Prostate gland (tissue), 2 donors: ENCODE results near the gene PRPF4. TPM values are rescaled to one million over a fixed set of nuclear protein-coding genes. Genes with fewer than 3 reads are reported as not detected.

Source experiments
- DNase-seq: peaks from one replicate; pipeline ENCODE4 v3.0.0-alpha.2; 2019; ENCODE audit warnings: low spot score
- H3K27ac ChIP-seq, 2 donors: fragments of 200-600 bp; sonication (generic); 2 replicates each; pipeline ENCODE4 v1.5.1; 2017 to 2019
- H3K27me3 ChIP-seq: fragments of 200-600 bp; sonication (generic); replicated peaks from 2 replicates; pipeline ENCODE4 v1.5.1; 2019; ENCODE audit not compliant: insufficient read depth
- H3K36me3 ChIP-seq, 2 donors: fragments of 200-600 bp; sonication (generic); 1 replicate in 1 of 2; 2 replicates in 1 of 2; pipeline versions ENCODE4 v1.5.1 to v1.8.1; 2017 to 2019
- H3K4me1 ChIP-seq: fragments of 200-600 bp; sonication (generic); replicated peaks from 2 replicates; pipeline ENCODE4 v1.5.1; 2019
- H3K4me3 ChIP-seq, 2 donors: fragments of 200-600 bp; sonication (generic); 2 replicates each; pipeline ENCODE4 v1.5.1; 2017 to 2019
- H3K9me3 ChIP-seq: fragments of 200-600 bp; sonication (generic); 2 replicates; pipeline ENCODE4 v1.5.1; 2017
- POLR2A ChIP-seq: fragments of 450-650 bp; IDR thresholded peaks from one replicate; pipeline ENCODE4 v1.6.1; 2016; ENCODE audit warnings: antibody characterized with exemption, mild to moderate bottlenecking
- POLR2AphosphoS5 ChIP-seq: sonication (generic); formaldehyde crosslinking; IDR thresholded peaks from one replicate; pipeline ENCODE4 v1.6.1; 2017; ENCODE audit warnings: antibody characterized with exemption
- WGBS: methylation state at CpG from one replicate; pipeline ENCODE4 v1.1.5; 2018; 5-methylcytosine and 5-hydroxymethylcytosine counted together
- intact Hi-C: fragments of 100-400 bp; cut with DNase I; formaldehyde crosslinking; loops from one replicate; pipeline ENCODE4 v1.14.2; 2022
- total RNA-seq, 2 donors: library from RNA; depleted of rRNA; stranded (reverse); fragments of >200 nt; gene quantifications; one replicate each; pipeline ENCODE4 v1.1.0, GENCODE V29; 2016
- TF ChIP-seq, protein P1 (sequence below), 4 experiments: fragments of 200-600 bp in 2 of 4; fragments of 450-650 bp in 2 of 4; sonication (generic) in 2 of 4; IDR thresholded peaks; 1 replicate in 3 of 4; 2 replicates in 1 of 4; pipeline ENCODE4 v1.5.1; 2016 to 2019; ENCODE audit warnings: antibody characterized with exemption in 4 of 4, mild to moderate bottlenecking in 2 of 4, moderate library complexity in 2 of 4

PRPF4 gene
- total RNA-seq, 2 donors from 2014 or later: 25.0 to 27.1 TPM

DNA sequence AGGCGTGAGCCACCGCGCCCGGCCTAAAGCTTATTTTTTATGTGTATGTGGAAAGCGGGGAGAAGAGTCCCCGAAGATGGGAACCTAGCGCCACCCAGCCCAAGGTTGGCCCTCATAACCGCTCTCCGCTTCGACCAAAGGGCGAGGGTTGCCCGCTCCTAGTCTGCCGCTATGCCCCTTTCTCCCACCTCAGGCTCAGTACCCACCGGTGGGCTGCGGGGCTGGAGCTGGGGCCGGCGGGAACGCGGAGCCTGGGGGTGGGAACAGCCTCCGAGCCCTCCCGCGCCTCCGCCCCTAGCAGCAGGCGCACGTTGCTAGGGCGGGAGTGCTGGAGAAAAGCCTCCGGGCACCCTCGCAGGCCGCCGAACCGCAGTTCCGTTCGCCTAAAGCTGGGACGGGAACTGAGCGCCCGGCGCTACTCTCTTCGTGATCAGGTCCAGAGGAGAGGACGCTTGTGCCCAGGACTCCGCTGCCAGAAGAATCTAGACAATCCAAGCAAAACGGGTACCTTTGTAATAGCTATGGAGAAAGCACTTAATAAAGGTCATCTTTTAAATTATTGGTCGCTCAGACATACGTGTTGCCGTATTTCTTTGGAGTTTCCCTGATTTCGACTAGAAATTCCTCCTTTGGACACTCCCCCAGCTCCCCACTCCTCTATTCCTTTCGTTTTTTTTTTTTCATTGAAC, 64.7 kb downstream of the PRPF4 start, which contains the start of gene WDR31:
TSS of gene WDR31 (minus strand) at position 265 of the 689 bp plus-strand sequence. CDS start 8,253 bp downstream, outside the sequence.
- intact Hi-C loops: no loop called here
- WGBS: under 1% methylated on average over 43 of the region's 46 CpGs
- peak; percentile 77 for DNase-seq
- Histone ChIP-seq H3K4me1 (no peaks in the 10 kb centered on the region), H3K4me3 (peak within 1 kb of the TSS; percentile 59 to 83), H3K36me3 (no peaks in the 10 kb centered on the region), H3K27me3 (no peaks in the 10 kb centered on the region), H3K27ac (peak within 1 kb of the TSS; percentile 82 to 87), H3K9me3 (no peaks in the 10 kb centered on the region)
- TF ChIP-seq POLR2AphosphoS5 (peak; percentile 89), POLR2A (peak; percentile 44)
- TF ChIP-seq, protein P1, sequence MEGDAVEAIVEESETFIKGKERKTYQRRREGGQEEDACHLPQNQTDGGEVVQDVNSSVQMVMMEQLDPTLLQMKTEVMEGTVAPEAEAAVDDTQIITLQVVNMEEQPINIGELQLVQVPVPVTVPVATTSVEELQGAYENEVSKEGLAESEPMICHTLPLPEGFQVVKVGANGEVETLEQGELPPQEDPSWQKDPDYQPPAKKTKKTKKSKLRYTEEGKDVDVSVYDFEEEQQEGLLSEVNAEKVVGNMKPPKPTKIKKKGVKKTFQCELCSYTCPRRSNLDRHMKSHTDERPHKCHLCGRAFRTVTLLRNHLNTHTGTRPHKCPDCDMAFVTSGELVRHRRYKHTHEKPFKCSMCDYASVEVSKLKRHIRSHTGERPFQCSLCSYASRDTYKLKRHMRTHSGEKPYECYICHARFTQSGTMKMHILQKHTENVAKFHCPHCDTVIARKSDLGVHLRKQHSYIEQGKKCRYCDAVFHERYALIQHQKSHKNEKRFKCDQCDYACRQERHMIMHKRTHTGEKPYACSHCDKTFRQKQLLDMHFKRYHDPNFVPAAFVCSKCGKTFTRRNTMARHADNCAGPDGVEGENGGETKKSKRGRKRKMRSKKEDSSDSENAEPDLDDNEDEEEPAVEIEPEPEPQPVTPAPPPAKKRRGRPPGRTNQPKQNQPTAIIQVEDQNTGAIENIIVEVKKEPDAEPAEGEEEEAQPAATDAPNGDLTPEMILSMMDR (IDR thresholded peaks at IDR 0.05): peak in 1 of 4 experiments; percentile 9

DNA sequence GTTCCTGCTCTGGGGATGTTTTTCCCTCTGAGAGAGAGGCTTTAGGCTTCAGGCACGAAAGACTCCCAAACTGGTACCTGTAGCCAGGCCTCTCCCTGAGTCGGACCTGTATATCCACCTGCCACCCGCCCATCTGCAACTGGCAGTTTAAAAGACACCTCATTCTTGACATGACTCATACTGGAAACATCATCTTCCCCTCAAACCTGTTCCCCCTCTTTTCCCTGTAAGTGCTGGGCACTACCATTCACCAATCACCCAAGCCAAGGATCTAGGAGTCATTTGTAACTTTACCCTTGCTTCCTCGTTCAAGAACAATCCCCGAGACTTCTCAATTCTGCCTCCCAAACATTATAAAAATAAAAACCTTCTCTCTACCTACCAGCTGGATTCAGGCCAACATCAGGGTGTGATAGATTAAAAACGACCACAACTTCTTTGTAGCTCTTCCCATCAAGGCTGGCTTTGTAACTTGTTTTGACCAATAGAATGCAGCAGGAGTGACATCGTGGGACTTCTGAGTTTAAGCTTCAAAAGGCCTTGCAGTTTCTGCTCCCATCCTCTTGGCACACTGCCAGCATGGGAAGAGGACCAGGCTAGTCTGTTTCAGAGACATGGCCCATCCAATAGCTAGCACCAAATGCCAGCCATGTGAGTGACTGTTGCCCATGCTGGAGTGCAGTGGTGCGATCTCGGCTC, 66.4 kb downstream of the PRPF4 start:
- DNase-seq: peak; percentile 73
- Histone ChIP-seq H3K36me3 (no peaks in the 10 kb centered on the region), H3K4me1 (no peaks in the 10 kb centered on the region), H3K27me3 (no peaks in the 10 kb centered on the region), H3K9me3 (no peaks in the 10 kb centered on the region), H3K4me3 (no peak overlapping the region), H3K27ac (peak overlapping the region in 1 of 2 donors; percentile 9)
- intact Hi-C loops: no loop called here
- WGBS: 50% methylated on average over 9 of the region's 9 CpGs
- TF ChIP-seq POLR2AphosphoS5: peak; percentile 58
- TF ChIP-seq, protein P1 (IDR thresholded peaks at IDR 0.05): no peak

Other genes starting within 250 kb of the PRPF4 start
- gene ZFP37, start 218.9 kb upstream of the PRPF4 start, total RNA-seq: 1 to 10 TPM; 2.9 to 3.2 TPM
- 10 to 100 TPM in 1 of 2 donors, 1 to 10 TPM in 1; 8.8 to 34.3 TPM for gene SLC31A2, start 124.7 kb upstream of the PRPF4 start, total RNA-seq
- gene FKBP15, start 54.4 kb upstream of the PRPF4 start, total RNA-seq: 10 to 100 TPM; 22.5 to 25.7 TPM
- 10 to 100 TPM; 22.8 to 68.5 TPM for gene SLC31A1, start 54.1 kb upstream of the PRPF4 start, total RNA-seq
- 10 to 100 TPM; 17.8 to 21.2 TPM for gene CDC26, start 86 bp upstream of the PRPF4 start, total RNA-seq
- gene RNF183, start 27.7 kb downstream of the PRPF4 start, total RNA-seq: under 1 TPM in 1 of 2 donors, not detected in 1; 0.57 TPM
- gene WDR31, start 64.6 kb downstream of the PRPF4 start, total RNA-seq: 1 to 10 TPM; 5.1 to 6.4 TPM
- 10 to 100 TPM in 1 of 2 donors, 1 to 10 TPM in 1; 8.4 to 21.8 TPM for gene BSPRY, start 73.9 kb downstream of the PRPF4 start, total RNA-seq
- gene HDHD3, start 101.3 kb downstream of the PRPF4 start, total RNA-seq: 10 to 100 TPM; 52.2 to 72.1 TPM
- 100 to 1,000 TPM in 1 of 2 donors, 10 to 100 TPM in 1; 59.8 to 103 TPM for gene ALAD, start 125.6 kb downstream of the PRPF4 start, total RNA-seq
- gene POLE3, start 135.0 kb downstream of the PRPF4 start, total RNA-seq: 10 to 100 TPM; 42.7 to 61.9 TPM
- 10 to 100 TPM in 1 of 2 donors, 1 to 10 TPM in 1; 3.7 to 11.0 TPM for gene C9orf43, start 135.1 kb downstream of the PRPF4 start, total RNA-seq
- gene RGS3, start 188.1 kb downstream of the PRPF4 start, total RNA-seq: 10 to 100 TPM; 26.5 to 98.9 TPM